GM18870 (cell line): ENCODE results near the gene ABCF2.

ENCODE experiments used
- ATAC-seq: cut with Tn5 transposase; IDR thresholded peaks from one replicate; pipeline ENCODE4 v1.9.1; 2021; ENCODE audit warnings: moderate library complexity; ENCODE audit not compliant: unreplicated experiment

ABCF2 gene

DNA sequence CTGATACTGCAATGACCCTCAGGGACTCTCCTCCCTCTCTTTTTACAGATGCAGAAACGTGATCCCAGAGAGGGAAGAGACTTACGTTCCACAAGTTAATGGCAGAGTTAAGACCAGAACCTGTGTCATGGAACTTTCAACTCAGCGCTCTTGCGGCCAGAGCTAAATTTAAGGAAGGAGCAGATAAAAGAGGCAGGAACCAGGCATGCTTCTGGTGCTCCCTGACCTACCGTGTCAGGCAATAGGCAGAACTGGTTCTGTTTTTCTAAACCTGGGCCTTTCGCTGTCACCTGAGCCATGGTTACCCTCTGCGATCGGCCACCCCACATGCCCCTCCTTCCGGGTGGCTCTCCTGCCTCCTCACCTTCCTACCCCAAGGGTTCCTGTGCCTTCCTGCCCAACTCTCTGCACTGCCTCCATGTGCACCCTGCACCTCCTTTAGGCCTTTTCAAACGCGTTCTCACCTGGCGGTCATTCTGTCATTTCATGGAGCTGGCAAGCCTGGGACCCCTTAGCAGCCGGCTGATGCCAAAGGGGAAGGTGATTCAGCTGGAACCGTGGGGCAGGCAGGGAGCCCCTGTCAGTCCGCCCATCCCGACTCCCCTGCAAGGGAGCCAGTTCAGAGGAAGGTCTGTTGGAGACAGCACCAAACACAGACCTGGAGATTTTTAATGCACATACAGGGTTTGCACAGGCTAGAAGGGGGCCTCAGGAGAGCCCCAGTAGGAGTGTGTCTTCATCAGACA is 51.8 kb downstream of the ABCF2 start:
- no peak for ATAC-seq

DNA sequence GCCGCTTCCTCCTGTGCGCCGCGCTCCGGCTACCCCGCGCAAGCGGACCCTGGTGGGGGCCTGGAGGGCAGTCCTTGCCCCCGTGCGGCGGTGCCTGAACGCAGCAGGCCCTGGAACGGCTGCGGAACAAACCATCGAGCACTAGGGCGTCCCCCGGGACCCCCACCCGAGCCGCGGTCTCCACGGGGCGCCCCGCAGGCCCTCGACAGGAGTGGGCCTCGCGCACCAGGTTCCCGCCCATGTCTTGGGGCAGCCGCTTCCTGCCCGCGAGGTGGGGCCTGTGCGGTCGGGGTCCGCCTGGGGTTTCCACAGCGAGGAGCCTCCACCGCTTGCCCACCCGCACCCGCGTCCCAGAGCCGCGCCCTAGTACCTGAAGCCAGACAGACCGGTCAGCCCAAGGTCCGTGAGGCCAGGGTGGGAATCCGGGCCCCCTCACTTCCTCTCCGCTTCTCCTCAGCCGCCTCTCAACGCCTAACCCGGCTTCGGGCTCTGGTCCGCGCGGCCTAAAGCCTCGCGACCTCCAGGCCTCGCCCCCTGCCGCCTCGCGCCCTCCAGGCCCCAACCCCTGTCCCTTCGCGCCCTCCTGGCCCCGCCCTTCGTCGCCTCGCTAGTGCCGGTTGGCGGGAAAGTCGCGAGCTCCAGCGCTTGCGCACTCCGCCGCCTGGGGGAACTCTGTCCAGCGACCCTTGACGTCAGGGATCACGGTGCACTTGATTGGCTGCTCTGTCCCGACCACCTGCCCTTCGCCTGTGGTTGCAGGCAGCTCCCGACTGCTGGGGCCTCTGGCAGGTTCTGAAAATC is 52.6 kb downstream of the ABCF2 start:
- ATAC-seq: no peak

- no peak for ATAC-seq
Observed at GRCh38 chr7:151173386-151174245, 53.4 kb downstream of the ABCF2 start.

DNA sequence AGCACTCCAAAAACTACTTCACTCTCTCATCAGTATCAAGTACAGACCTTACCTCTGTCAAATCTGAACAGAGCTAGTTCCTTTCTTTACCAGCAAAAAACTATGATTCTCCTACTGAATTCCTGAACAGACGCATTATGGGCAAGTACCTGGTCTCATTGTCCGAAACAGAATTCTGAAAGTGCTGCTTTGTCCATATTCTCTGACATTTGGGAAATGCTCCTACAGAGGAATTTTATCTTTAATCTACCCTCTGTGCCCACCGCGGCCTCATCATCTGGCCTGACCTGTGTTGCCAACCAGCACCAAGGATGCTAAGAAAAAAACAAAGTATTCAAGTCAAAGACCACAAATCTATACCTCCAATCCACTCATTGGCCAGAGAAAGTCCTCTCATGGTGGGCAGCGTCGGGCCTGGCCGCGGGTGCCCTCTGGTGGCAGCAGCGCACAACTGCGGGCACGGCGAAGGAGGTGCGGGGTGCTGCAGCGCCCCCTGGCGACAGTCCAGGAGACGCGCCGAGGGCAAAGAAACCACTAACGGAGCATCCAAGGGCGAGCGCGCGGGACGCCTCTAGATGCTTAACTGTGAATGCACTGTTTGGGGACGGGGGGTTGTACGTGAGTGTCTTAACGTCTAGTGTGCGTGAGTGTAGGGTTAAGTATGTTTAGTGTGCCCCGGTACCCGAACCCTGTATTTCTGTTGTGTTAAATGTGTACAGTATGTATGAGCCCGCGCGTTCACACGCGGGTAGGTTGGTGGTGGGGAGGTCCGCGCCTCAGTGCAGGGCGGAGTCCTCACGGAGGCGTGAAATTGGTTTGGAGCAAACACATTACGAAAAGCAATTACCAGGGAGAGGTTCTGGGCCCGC is 54.5 kb downstream of the ABCF2 start:
- ATAC-seq: no peak

DNA sequence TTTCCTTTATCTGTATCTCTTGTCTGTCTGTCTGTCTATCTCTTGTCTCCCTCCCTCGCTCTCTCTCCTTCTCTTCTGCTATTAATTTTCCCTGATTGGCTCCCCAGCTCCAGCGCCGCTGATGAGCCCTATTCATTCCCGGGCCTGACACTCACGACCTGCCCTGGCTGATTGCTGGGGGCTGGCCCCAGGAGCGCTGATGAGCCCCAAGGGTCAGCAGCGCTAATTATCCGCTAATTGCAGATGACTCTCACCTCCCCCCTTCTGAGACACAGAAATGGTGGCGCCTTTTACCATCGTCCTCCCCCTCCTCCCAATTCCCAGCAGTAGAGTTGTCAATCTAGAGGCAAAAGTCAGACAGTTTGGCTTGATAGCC is 58.2 kb downstream of the ABCF2 start:
- ATAC-seq: no peak

GRCh38 chr7:151168003-151168786 is 58.8 kb downstream of the ABCF2 start:
- ATAC-seq: no peak

DNA sequence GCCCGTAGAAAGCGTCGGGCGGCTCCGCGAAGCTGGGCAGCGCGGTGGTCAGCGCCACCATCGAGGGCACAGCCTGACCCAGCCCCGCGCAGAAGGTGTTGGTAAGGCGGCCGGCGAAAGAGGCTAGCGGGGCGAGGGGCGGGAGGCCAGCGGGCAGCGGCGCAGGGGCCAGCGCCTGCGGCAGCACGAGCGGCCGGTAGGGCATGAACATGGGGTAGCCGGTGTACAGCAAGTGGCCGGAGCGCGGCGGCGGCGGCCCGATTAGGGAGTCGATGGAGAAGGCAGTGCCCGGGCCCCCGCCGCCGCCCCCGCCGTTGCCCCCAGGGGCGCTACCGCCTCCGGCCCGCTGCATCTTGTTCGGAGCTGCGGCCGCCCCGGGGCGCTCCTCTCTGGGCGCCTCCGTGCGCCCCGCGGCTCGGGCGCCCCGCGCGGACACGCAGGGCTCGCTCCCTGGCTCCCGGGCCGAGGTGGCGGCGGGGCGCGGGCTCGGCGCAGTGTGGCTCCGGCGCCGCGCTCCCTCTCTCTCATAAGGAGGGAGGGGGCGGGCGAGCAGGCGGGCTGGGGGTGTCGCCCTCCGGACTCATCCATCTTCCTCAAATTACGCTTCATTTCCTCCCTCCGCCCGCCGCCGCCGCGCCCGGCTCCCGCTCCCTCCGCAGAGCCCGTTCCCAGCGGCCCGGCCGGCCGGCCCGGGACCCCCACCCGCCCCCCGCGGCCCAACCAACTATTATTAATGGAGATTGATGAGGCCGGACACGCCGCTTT is 59.6 kb downstream of the ABCF2 start, which contains the start of gene GBX1:
Gene GBX1 (minus strand): TSS at position 498 of the 765 bp plus-strand sequence. CDS start 146 bp downstream, at position 352.
- ATAC-seq: no peak

GRCh38 chr7:151166629-151167196 is 60.3 kb downstream of the ABCF2 start:
- no peak for ATAC-seq
